Endodermal cell (in vitro differentiated cells): ENCODE results near the gene VSIG2. TPM values are rescaled to one million over a fixed set of nuclear protein-coding genes. Genes with fewer than 3 reads are reported as not detected.

ENCODE experiments used
- DNase-seq: peaks from one replicate; pipeline ENCODE4 v3.0.0-alpha.2; 2017
- H3K27ac ChIP-seq: 2 replicates; pipeline ENCODE4 v1.5.1; 2013; ENCODE audit warnings: mild to moderate bottlenecking, low read depth, low read length, moderate library complexity
- H3K27me3 ChIP-seq: 2 replicates; pipeline ENCODE4 v1.6.1; 2013; ENCODE audit warnings: mild to moderate bottlenecking, low read length, moderate library complexity; ENCODE audit not compliant: insufficient read depth, control insufficient read depth, poor library complexity, severe bottlenecking
- H3K36me3 ChIP-seq: 2 replicates; pipeline ENCODE4 v1.7.0; 2013; ENCODE audit warnings: mild to moderate bottlenecking, low read length, moderate library complexity; ENCODE audit not compliant: control insufficient read depth, insufficient read depth
- H3K4me1 ChIP-seq: one replicate; pipeline ENCODE4 v1.7.0; 2013; ENCODE audit warnings: low read length; ENCODE audit not compliant: control insufficient read depth, insufficient read depth
- H3K4me3 ChIP-seq: 2 replicates; pipeline ENCODE4 v1.5.1; 2013; ENCODE audit warnings: mild to moderate bottlenecking, low read length, moderate library complexity
- H3K9ac ChIP-seq: 2 replicates; pipeline ENCODE4 v1.6.1; 2013; ENCODE audit warnings: mild to moderate bottlenecking, low read length, moderate library complexity; ENCODE audit not compliant: poor library complexity, severe bottlenecking; ENCODE audit errors: extremely low read depth
- H3K9me3 ChIP-seq: 2 replicates; pipeline ENCODE4 v1.6.1; 2013; ENCODE audit warnings: mild to moderate bottlenecking, low read length, moderate library complexity; ENCODE audit not compliant: control insufficient read depth
- H3K27ac Mint-ChIP-seq: 2 replicates; pipeline ENCODE4 v1.8.0; 2020; ENCODE audit warnings: mixed read lengths
- H3K27me3 Mint-ChIP-seq: 2 replicates; pipeline ENCODE4 v1.8.0; 2021; ENCODE audit warnings: mild to moderate bottlenecking, mixed read lengths; ENCODE audit not compliant: insufficient read depth
- H3K36me3 Mint-ChIP-seq: 2 replicates; pipeline ENCODE4 v1.8.0; 2020; ENCODE audit warnings: low read depth, mixed read lengths
- H3K4me1 Mint-ChIP-seq: 2 replicates; pipeline ENCODE4 v1.8.0; 2020; ENCODE audit warnings: mixed read lengths
- H3K4me3 Mint-ChIP-seq: 2 replicates; pipeline ENCODE4 v1.8.0; 2020; ENCODE audit warnings: mild to moderate bottlenecking, moderate library complexity, mixed read lengths
- H3K9me3 Mint-ChIP-seq: 2 replicates; pipeline ENCODE4 v1.8.0; 2020; ENCODE audit warnings: mild to moderate bottlenecking, mixed read lengths
- whole genome bisulfite sequencing, 2 experiments: methylation state at CpG; one replicate each; pipeline versions ENCODE4 v1.1.5 to v1.1.7; 2013; ENCODE audit warnings: missing lambda C conversion rate in 2 of 2, mixed read lengths in 1 of 2; ENCODE audit not compliant: insufficient coverage in 1 of 2, insufficient read length in 1 of 2; 5-methylcytosine and 5-hydroxymethylcytosine counted together
- total RNA-seq, 2 donors: library from RNA; stranded (reverse); fragmentation: NEBNext Ultra II Directional in 1 of 2; extraction: Animal tissue kit (Norgen Biotek cat#: 25700) in 1 of 2; gene quantifications; 2 replicates in 1 of 2; 3 replicates in 1 of 2; pipeline ENCODE4 v1.2.1, GENCODE V29; 2021
- TF ChIP-seq, protein P1 (sequence below): fragments of 200-600 bp; sonication (generic); conservative IDR thresholded peaks from 2 replicates; pipeline ENCODE4 v1.5.0; 2021; ENCODE audit warnings: antibody characterized with exemption, mild to moderate bottlenecking

Gene VSIG2
- total RNA-seq, 2 donors from 2014 or later = 1.1 to 3.4 TPM

DNA sequence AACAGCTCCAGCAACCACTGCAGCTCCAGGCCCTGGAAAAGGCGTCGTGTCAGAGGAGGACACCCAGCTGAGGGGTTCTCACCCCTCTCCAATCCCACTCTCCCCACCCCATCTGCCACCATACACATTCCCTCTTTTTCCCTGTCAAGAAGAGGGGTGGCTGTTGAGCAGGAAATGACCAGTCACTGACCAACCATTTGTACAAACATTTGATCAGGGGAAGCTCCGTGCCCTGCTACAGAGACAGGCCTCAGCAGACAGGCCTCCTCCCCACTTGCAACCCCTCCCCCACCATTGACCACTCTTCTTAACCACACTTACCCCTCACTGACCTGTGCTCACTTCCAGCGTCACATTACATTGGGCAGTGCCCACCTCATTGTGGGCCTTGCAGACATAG lies 2.3 kb upstream of the VSIG2 start:
- peak; percentile 38 for DNase-seq
- Histone ChIP-seq H3K36me3 (no peaks in the 10 kb centered on the region), H3K4me3 (no peak overlapping the region), H3K4me1 (no peaks in the 10 kb centered on the region), H3K9me3 (no peaks in the 10 kb centered on the region), H3K27me3 (peaks cover 80% of the 10 kb centered on the region), H3K9ac (no peak overlapping the region), H3K27ac (no peak overlapping the region)
- H3K36me3 Mint-ChIP-seq = no peaks in the 10 kb centered on the region
- TF ChIP-seq, protein P1, sequence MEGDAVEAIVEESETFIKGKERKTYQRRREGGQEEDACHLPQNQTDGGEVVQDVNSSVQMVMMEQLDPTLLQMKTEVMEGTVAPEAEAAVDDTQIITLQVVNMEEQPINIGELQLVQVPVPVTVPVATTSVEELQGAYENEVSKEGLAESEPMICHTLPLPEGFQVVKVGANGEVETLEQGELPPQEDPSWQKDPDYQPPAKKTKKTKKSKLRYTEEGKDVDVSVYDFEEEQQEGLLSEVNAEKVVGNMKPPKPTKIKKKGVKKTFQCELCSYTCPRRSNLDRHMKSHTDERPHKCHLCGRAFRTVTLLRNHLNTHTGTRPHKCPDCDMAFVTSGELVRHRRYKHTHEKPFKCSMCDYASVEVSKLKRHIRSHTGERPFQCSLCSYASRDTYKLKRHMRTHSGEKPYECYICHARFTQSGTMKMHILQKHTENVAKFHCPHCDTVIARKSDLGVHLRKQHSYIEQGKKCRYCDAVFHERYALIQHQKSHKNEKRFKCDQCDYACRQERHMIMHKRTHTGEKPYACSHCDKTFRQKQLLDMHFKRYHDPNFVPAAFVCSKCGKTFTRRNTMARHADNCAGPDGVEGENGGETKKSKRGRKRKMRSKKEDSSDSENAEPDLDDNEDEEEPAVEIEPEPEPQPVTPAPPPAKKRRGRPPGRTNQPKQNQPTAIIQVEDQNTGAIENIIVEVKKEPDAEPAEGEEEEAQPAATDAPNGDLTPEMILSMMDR = no peak
- H3K4me3 Mint-ChIP-seq = no peak overlapping the region
- H3K27me3 Mint-ChIP-seq = peaks cover 81% of the 10 kb centered on the region
- peaks cover 21% of the 10 kb centered on the region for H3K4me1 Mint-ChIP-seq
- H3K27ac Mint-ChIP-seq = no peak overlapping the region
- WGBS, 2 experiments = 88 to 90% methylated on average over 1 to 4 of the region's 4 CpGs
- no peaks in the 10 kb centered on the region for H3K9me3 Mint-ChIP-seq

DNA sequence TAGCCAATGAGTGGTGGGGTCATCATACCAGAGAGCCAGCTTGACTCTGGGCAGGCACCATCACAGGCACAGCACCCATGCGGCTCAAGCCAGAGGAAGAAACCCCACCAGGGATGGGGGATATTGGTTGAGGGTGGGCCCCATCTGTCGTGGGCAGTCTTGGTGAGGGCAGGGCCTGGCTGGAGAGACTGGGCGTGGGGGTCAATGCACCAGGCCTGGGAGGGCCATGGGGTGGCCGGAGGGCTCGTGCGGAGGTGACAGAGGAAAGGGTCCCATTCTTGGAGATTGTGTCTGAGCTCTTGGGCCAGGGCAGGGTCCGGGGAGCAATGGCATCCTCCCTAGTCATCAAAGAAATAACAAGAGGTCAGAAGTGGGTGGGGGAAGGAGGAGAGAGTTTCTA lies 1.6 kb upstream of the VSIG2 start:
- H3K27ac Mint-ChIP-seq = no peak overlapping the region
- 93 to 94% methylated on average over 2 to 6 of the region's 7 CpGs for WGBS, 2 experiments
- H3K4me1 Mint-ChIP-seq = peaks cover 26% of the 10 kb centered on the region
- Histone ChIP-seq H3K27ac (no peak overlapping the region), H3K4me3 (no peak overlapping the region), H3K36me3 (no peaks in the 10 kb centered on the region), H3K27me3 (peaks cover 80% of the 10 kb centered on the region), H3K9me3 (no peaks in the 10 kb centered on the region), H3K9ac (no peak overlapping the region), H3K4me1 (no peaks in the 10 kb centered on the region)
- H3K4me3 Mint-ChIP-seq = no peak overlapping the region
- peak; percentile 35 for DNase-seq
- TF ChIP-seq, protein P1 = no peak
- H3K36me3 Mint-ChIP-seq = no peaks in the 10 kb centered on the region
- H3K9me3 Mint-ChIP-seq = no peaks in the 10 kb centered on the region
- H3K27me3 Mint-ChIP-seq = peaks cover 81% of the 10 kb centered on the region

DNA sequence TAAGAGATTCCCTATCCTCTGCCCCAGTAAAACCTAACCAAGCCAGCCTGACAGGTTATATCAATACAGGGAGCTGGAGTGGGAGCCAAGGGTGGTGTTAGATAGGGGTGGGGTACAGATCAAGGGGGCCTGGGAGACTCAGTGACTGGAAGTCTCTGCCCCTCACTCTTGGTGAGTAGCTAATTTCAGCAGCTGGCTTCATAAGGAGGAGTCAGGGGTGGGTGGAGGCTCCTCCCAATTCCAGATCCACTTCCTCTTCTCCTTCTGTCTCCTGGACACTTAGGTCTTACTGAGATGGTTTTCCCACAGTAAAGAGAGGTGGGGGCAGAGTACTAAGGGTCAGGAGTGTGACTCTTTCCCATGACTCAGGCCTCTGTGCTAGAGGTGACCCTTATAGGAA lies 1.1 kb upstream of the VSIG2 start:
- TF ChIP-seq, protein P1 = no peak
- Mint-ChIP-seq H3K27ac (no peak overlapping the region), H3K36me3 (no peaks in the 10 kb centered on the region), H3K4me3 (no peak overlapping the region), H3K27me3 (peaks cover 81% of the 10 kb centered on the region), H3K4me1 (peaks cover 23% of the 10 kb centered on the region), H3K9me3 (no peaks in the 10 kb centered on the region)
- Histone ChIP-seq H3K4me3 (no peak overlapping the region), H3K27ac (no peak overlapping the region), H3K9me3 (no peaks in the 10 kb centered on the region), H3K36me3 (no peaks in the 10 kb centered on the region), H3K27me3 (peaks cover 81% of the 10 kb centered on the region), H3K9ac (no peak overlapping the region), H3K4me1 (no peaks in the 10 kb centered on the region)
- DNase-seq = peak; percentile 34
